Panc1 (cell line): ENCODE results near the gene CACFD1.

Source experiments
- CTCF ChIP-seq: fragments of 450-650 bp; IDR thresholded peaks from 2 replicates; pipeline ENCODE4 v1.5.1; 2017; ENCODE audit warnings: mild to moderate bottlenecking
- POLR2AphosphoS5 ChIP-seq: IDR thresholded peaks from 2 replicates; pipeline ENCODE4 v1.6.1; 2012; ENCODE audit warnings: mild to moderate bottlenecking, low read depth, low read length, moderate library complexity
- REST ChIP-seq, 2 experiments: IDR thresholded peaks; 2 replicates each; pipeline ENCODE4 v1.6.1; 2011 to 2012; ENCODE audit warnings: low read depth in 2 of 2, control low read depth in 1 of 2, low read length in 1 of 2, mild to moderate bottlenecking in 1 of 2, moderate library complexity in 1 of 2; ENCODE audit not compliant: insufficient read depth in 1 of 2
- SIN3A ChIP-seq: IDR thresholded peaks from 2 replicates; pipeline ENCODE4 v1.6.1; 2012; ENCODE audit warnings: low read depth, mild to moderate bottlenecking, low read length, moderate library complexity, borderline replicate concordance; ENCODE audit not compliant: insufficient read depth
- TCF7L2 ChIP-seq: IDR thresholded peaks from 2 replicates; pipeline ENCODE4 v1.6.1; 2011; ENCODE audit warnings: mild to moderate bottlenecking, low read depth, low read length, inconsistent platforms

GRCh38 chr9:133473743-133474142 is 14.0 kb downstream of the CACFD1 start:
- TF ChIP-seq CTCF (no peak), POLR2AphosphoS5 (no peak), SIN3A (no peak), TCF7L2 (no peak), REST (IDR thresholded peaks at IDR 0.05; ENCODE audit: insufficient read depth in 1 of 2, low read depth in 2 of 2, low read length in 1 of 2) (no peak)
